ENCODE data around the gene JOSD1. TPM values are rescaled to one million over a fixed set of nuclear protein-coding genes. Genes with fewer than 3 reads are reported as not detected.

Gene JOSD1
- total and polyA plus RNA-seq, 9 of the 15 experiments (the other 6 are each of a cell fraction or from before 2014, with no cell fraction given): 8.9 to 39.1 (median 30.4) TPM

- TF ChIP-seq RBM25 (IDR thresholded peaks at IDR 0.05; ENCODE audit: low read depth, low read length, severe bottlenecking) (peak; percentile 69), NFRKB (IDR thresholded peaks at IDR 0.05; ENCODE audit: low read depth) (peak; percentile 74), SETDB1 (IDR thresholded peaks at IDR 0.05; ENCODE audit: low read length) (no peak), ATF6 (CRISPR knock-in tag; IDR thresholded peaks at IDR 0.05) (peak; percentile 32; the same call in 1 of the 2 replicates), SAP30 (IDR thresholded peaks at IDR 0.05; ENCODE audit: borderline replicate concordance, insufficient read depth, low read depth, low read length, poor library complexity, severe bottlenecking) (peak; percentile 19), NCOR1 (IDR thresholded peaks at IDR 0.05) (peak; percentile 49), POLR2H (tag; IDR thresholded peaks at IDR 0.05; ENCODE audit: low read depth) (peak; percentile 78; the same call in 1 of the 2 replicates), GTF2B (IDR thresholded peaks at IDR 0.05; ENCODE audit: extremely low read depth, insufficient read length) (peak; percentile 18), E2F8 (IDR thresholded peaks at IDR 0.05; ENCODE audit: low read depth, partially characterized antibody) (peak; percentile 92), NFATC3 (IDR thresholded peaks at IDR 0.05) (no peak), ZNF121 (CRISPR knock-in tag; conservative IDR thresholded peaks at IDR 0.05) (no peak), USF1 (CRISPR knock-in tag; IDR thresholded peaks at IDR 0.05) (peak; percentile 83), MBD2 (IDR thresholded peaks at IDR 0.05; ENCODE audit: borderline replicate concordance, low read depth) (peak; percentile 83), EGR1 (conservative IDR thresholded peaks at IDR 0.05) (peak; percentile 77), ASH1L (IDR thresholded peaks at IDR 0.05; ENCODE audit: borderline replicate concordance, low read depth, partially characterized antibody) (peak; percentile 89), GTF2A2 (tag; IDR thresholded peaks at IDR 0.05) (0 out of 2 replicates have a peak, but pooled peaks have one; percentile 12), SMAD4 (CRISPR knock-in tag; conservative IDR thresholded peaks at IDR 0.05) (0 out of 2 replicates have a peak, but pooled peaks have one; percentile 15), MITF (IDR thresholded peaks at IDR 0.05) (peak; percentile 42; the same call in 1 of the 2 replicates), L3MBTL2 (IDR thresholded peaks at IDR 0.05) (peak; percentile 85; the same call in 1 of the 2 replicates), CHD2 (IDR thresholded peaks at IDR 0.05; ENCODE audit: low read depth, low read length) (peak; percentile 72)
These were observed 4.7 kb upstream of the JOSD1 start, which contains the start of gene GTPBP1 (continued) for GRCh38 chr22:38705235-38706100.

Data from K562 (cell line).